Activated effector memory CD4-positive, alpha-beta T cell treated with anti-CD3 and anti-CD28 coated beads, Interleukin-2, amount 50 U/mL, for 16 hours (primary cell): Measurements from ENCODE around the gene GPR108.
"Not testable (repeated sequence)": the region's sequence is repeated elsewhere in the genome, so short reads cannot be mapped to it uniquely, and the experiment has no call there.

ENCODE experiments used
- DNase-seq: peaks from one replicate; pipeline ENCODE4 v3.0.0-alpha.2; 2020

Gene GPR108

GRCh38 chr19:6718741-6719539 lies 18.4 kb downstream of the GPR108 start:
- DNase-seq = no peak

- DNase-seq = no peak
Observed at GRCh38 chr19:6718111-6718740, 19.2 kb downstream of the GPR108 start.

GRCh38 chr19:6717441-6717971 lies 19.9 kb downstream of the GPR108 start:
- no peak for DNase-seq

GRCh38 chr19:6717036-6717435 lies 20.3 kb downstream of the GPR108 start:
- DNase-seq = no peak

- no peak for DNase-seq
Observed at GRCh38 chr19:6716610-6716970, 20.8 kb downstream of the GPR108 start.

- DNase-seq = no peak
Observed at GRCh38 chr19:6714749-6715555, 22.4 kb downstream of the GPR108 start.

- no peak for DNase-seq
Observed at GRCh38 chr19:6713773-6714692, 23.3 kb downstream of the GPR108 start.

GRCh38 chr19:6712692-6713670 lies 24.4 kb downstream of the GPR108 start:
- no peak for DNase-seq

GRCh38 chr19:6712231-6712630 lies 25.1 kb downstream of the GPR108 start:
- no peak for DNase-seq

- no peak for DNase-seq
Observed at GRCh38 chr19:6711605-6712004, 25.8 kb downstream of the GPR108 start.

- no peak for DNase-seq
Observed at GRCh38 chr19:6711078-6711361, 26.4 kb downstream of the GPR108 start.

GRCh38 chr19:6710273-6711077 lies 26.9 kb downstream of the GPR108 start:
- DNase-seq = no peak

GRCh38 chr19:6709549-6709948 lies 27.8 kb downstream of the GPR108 start:
- no peak for DNase-seq

GRCh38 chr19:6708913-6709312 lies 28.5 kb downstream of the GPR108 start:
- not testable (repeated sequence) for DNase-seq

- DNase-seq = no peak
Observed at GRCh38 chr19:6708346-6708745, 29.0 kb downstream of the GPR108 start.

- no peak for DNase-seq
Observed at GRCh38 chr19:6707658-6708018, 29.7 kb downstream of the GPR108 start.

- no peak for DNase-seq
Observed at GRCh38 chr19:6707011-6707657, 30.2 kb downstream of the GPR108 start.

GRCh38 chr19:6706633-6706958 lies 30.8 kb downstream of the GPR108 start:
- no peak for DNase-seq

- DNase-seq = no peak
Observed at GRCh38 chr19:6705931-6706632, 31.3 kb downstream of the GPR108 start.
